Activated CD4-positive, alpha-beta T cell treated with anti-CD3 and anti-CD28 coated beads for 24 hours (primary cell): Measurements from ENCODE around the gene EFHD1.

Experiments
- DNase-seq, 2 donors: peaks; one replicate each; pipeline ENCODE4 v3.0.0-alpha.2; 2020; ENCODE audit warnings: low read depth in 2 of 2

Gene EFHD1

DNA sequence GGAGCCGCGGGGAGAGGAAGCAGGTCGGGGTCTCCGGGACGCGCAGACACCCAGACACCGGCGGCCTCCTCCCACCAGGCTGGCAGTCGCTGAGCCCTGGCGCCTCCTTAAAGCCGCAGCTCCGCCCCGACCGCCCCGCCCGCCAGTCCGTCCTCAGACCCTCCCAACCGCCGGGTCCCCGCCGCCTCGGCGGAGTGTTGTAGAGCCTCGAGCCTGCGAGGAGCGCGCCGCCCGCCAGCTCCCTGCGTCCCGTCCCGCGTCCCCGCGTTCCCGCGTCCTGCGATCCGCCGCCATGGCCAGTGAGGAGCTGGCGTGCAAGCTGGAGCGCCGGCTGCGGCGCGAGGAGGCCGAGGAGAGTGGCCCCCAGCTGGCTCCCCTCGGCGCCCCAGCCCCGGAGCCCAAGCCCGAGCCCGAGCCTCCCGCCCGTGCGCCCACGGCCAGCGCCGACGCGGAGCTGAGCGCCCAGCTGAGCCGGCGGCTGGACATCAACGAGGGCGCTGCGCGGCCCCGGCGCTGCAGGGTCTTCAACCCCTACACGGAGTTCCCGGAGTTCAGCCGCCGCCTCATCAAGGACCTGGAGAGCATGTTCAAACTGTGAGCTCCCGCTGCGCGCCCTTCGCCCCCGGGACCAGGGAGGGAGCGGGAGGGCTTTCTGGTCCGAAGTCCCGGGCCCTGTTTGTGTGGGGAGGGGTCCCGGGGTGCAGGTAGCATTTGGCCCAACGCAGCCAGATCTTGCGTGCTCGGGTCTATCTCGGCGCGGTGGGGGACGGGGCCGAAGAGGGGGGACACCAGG is at the start of gene EFHD1:
TSS of gene EFHD1 (plus strand) at position 192 of the 793 bp plus-strand sequence. CDS start at position 293, 101 bp downstream.
- peak; percentile 35 to 57 for DNase-seq

GRCh38 chr2:232584238-232584637 is 49.2 kb upstream of the EFHD1 start:
- DNase-seq = no peak

- DNase-seq = no peak
Measured at GRCh38 chr2:232586943-232587505, 46.4 kb upstream of the EFHD1 start.

- no peak for DNase-seq
Measured at GRCh38 chr2:232587512-232587911, 45.9 kb upstream of the EFHD1 start.

- no peak for DNase-seq
Measured at GRCh38 chr2:232588031-232588430, 45.4 kb upstream of the EFHD1 start.

GRCh38 chr2:232588680-232589585 is 44.5 kb upstream of the EFHD1 start:
- DNase-seq = no peak

GRCh38 chr2:232592772-232593395 is 40.5 kb upstream of the EFHD1 start:
- DNase-seq = no peak

DNA sequence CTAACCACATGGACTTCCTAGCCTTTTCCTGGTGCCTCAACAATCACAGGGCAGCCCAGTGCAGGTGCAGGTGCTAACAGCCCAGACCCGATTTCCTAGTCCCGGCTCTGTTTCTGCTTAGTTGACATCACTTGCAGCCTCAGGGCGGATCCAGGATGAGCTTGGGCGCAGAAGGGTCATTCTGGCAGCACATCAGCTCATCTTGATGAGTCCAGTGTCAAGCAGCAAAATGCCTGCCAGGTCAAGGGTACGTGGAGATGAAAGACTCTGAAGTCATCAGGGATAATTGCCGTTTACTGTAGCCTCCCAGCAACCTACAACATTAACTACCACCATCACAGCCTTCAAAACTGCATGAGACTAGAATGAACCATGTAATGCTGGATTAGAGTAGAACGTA is 39.4 kb upstream of the EFHD1 start:
- DNase-seq = no peak

- DNase-seq = no peak
Measured at GRCh38 chr2:232597362-232598079, 35.9 kb upstream of the EFHD1 start.

DNA sequence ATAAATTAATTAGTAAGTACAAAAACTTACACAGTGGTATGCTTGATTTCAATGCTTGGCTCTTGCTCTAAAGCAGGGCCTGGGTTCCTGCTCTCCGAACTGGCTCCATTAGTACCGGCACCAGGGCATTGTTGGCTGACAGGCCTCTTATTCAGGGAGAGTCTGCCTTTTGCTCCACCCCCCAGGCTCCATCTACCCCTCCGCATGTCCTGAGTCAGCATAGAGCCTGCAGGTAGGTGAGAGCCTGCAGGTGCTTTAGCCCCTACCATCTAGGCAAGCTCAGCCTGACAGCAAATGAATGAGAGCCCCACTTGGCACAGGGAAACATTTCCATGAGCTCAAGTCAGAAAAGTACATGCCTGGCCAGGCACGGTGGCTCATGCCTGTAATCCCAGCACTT is 35.1 kb upstream of the EFHD1 start:
- no peak for DNase-seq

DNA sequence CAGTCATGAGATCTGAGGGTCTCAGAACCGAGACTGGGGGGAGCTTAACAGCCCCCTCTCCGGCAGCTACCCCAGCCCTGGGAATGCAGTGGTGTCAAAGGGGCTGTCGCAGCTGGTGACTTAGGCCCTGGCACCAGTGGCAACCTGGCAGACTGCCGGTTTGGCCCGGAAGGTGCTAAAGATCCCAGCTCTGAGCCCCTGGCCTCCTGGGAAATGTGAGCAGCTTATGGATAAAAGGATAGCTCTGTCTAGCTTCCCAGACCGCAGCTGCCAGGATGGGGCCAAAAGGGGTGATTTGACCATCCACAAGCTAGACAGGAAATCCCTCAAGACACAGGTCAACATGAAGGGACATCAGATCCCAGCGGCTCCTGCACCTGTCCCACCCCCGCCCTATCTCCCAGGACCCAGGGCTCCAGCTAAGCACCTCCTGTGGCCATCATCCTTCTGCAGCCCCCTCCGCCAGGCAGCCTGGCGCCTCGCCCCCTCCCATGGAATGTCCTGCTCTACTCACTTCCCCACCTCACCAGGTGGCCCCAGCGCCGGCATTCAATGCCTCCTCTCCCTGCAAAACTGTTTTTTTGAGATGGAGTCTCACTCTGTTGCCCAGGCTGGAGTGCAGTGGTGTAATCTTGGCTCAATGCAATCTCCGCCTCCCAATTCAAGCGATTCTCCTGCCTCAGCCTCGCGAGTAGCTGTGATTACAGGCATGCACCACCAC is 33.2 kb upstream of the EFHD1 start:
- no peak for DNase-seq

GRCh38 chr2:232603283-232603682 is 30.1 kb upstream of the EFHD1 start:
- DNase-seq = no peak

DNA sequence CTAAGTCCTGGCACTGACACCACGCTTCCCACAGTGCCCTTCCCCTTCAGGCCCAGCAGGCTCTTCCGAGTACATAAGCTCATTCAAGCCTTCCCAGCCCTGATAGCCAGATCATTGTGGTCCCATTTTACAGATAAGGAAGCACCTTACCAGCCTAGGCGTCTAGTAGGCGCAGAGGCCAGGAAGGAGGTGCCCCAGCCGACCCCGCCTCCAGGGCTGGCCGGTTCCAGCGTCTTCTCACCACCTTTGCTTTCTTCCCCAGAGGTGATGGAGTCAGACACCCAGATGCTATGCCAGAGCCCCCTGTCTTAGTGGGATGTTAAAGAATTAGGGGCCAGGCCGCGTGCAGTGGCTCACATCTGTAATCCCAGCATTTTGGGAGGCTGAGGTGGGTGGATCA is 28.9 kb upstream of the EFHD1 start:
- DNase-seq = no peak

GRCh38 chr2:232607011-232607410 is 26.4 kb upstream of the EFHD1 start:
- no peak for DNase-seq

GRCh38 chr2:232609607-232610006 is 23.8 kb upstream of the EFHD1 start:
- DNase-seq = no peak

DNA sequence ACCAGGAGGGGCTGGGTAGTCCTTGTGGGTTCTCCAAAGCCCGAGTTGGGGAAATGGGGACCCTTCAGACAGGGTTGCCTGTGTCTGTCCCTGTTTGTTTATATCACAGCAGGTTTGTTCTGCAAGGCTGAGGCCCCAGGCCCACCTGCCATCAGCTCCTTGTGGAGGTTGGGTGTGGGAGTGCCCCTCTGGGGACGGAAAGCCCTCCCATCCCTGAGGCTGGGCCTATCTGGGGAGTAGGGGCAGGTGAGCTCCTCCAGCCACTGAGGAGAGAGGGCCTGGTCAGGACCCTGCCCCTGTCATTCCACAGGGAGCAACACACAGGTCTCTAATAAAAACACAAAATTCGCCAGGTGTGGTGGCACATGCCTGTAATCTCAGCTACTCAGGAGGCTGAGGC is 23.3 kb upstream of the EFHD1 start:
- no peak for DNase-seq

GRCh38 chr2:232611061-232611460 is 22.3 kb upstream of the EFHD1 start:
- no peak for DNase-seq

DNA sequence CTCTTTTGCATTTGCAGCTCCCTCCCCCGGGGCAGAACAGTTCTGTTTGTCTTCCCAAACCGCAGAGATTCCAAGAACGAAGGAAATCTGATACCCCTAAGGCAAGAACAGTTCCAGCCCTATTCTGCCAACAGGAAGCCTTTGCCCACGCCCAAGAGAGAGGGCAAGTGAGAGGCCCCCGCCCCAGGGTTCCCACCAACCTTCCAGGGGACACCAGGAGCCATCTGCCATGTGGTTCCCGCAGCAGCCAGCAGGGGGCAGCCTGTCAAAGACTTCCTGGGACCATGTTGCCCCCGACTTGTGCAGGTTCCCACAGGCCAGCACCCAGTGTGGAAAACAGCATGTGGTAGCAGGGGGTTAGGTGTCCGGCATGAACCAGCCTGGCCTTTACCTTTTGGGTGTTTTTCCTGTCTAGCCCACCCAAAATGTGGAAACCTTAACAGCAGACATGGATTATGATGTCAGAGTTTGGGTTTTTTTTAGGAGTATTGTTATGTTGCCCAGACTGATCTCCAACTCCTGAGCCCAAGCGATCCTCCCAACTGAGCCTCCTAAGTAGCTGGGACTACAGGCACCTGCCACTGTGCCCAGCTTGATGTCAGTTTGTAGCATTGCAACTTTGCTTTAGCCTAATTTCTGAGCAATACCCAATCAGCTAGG is 21.7 kb upstream of the EFHD1 start:
- DNase-seq = peak; percentile 57 to 70

DNA sequence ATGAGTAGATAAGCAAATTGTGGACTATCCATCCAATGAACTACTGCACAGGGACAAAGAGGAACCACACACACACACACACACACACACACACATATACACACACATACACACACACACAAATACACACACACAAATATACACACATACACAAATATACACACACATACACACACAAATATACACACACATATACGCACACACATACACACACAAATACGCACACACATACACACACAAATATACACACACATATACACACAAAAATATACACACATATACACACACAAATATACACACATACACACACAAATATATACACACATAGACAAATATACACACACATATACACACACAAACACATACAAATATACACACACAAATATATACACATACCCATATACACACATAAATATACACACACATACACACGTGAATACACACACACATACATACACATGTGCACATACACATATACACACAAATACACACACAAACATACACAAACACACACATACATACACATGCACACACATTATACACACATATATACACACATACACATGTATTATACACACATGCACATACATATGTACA is 19.8 kb upstream of the EFHD1 start:
- DNase-seq = no peak

DNA sequence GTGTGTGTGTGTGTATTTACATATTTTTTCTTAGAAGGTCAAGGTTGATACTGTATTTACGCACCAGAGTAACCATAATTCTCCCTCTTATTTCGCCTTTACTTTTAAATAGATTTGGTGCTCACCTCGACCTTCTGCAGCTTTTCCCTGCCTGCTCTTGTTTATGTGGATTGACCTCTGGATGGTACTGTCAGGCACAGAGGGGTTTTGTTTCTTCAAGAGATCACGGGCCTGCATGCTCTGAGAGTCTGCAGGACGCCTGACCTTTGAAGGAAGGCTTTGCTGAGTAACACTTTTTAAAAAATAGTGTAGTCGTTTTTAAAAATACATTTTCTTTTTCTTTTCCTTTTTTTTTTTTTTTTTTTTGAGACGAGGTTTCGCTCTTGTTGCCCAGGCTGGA is 18.1 kb upstream of the EFHD1 start:
- DNase-seq = no peak
